ENCODE results near the gene JPH3. TPM values are rescaled to one million over a fixed set of nuclear protein-coding genes. Genes with fewer than 3 reads are reported as not detected.

JPH3 gene
- under 1 TPM in 5 of 10 donors, not detected in 5; 0.08 to 0.79 (median 0.10) TPM for total RNA-seq
- under 1 TPM in 1 of 2 donors, not detected in 1; 0.06 TPM for polyA plus RNA-seq
- long read RNA-seq, donor 1, result 0 reads
- long read RNA-seq, donor 2, result 0 reads
- long read RNA-seq, donor 3, result 0 reads

DNA sequence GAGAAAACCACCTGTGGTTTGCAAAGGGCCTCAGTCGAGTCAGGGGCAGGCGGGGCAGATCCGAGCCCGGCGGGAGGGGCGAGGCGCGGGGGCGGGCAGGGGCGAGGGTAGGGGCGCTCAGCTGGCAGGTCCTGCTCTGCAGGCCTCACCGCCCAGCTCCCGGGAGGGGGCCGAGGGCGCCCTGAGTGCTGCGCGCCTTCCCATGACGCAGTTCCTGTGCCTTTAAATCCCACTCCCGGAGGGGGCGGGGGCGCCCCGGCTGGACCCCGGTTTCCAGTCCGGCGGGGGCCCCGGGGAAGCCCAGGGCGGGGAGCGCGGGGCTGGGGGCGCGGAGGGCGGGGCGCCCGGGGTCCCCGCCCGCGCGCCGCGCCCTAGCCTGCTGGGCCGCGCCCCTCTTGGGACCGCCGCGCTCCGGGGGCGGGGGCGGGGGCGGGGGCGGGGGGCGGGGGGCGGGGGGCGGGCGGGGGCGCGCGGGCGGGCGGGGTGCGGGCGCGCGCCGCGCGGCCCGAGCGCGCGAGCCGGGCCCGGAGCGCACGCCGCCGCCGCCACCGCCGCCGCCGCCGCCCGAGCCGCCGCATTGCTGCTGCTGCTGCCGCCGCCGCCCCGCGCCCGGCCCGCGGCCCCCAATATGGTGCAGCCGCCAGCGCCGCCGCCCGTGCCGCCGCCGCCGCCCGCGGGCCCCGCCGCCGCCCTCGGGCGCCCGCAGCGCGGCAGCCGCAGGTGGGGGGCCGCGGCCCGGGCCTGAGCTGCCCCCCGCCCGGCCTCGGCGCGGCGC, at the start of gene JPH3:
TSS of gene JPH3 (plus strand) at position 508 of the 775 bp plus-strand sequence. CDS start 639 bp downstream, outside the sequence.
- Histone ChIP-seq H3K27ac (no peak within 1 kb of the TSS), H3K36me3 (no peaks in the 10 kb centered on the region), H3K4me3 (no peak within 1 kb of the TSS), H3K9me3 (peaks cover 0 to 5% (median 0%) of the 10 kb centered on the region in 11 donors), H3K27me3 (peaks cover 25 to 90% (median 86%) of the 10 kb centered on the region in 7 donors), H3K4me1 (peaks cover 0 to 12% (median 4%) of the 10 kb centered on the region in 9 donors)
- ATAC-seq, result no peak
- no peak for DNase-seq
- WGBS, 2 donors, result 1 to 2% methylated on average over 26 to 86 of the region's 122 CpGs
- intact Hi-C loops (cut with DNase I), result no loop called here
- TF ChIP-seq, protein P1, sequence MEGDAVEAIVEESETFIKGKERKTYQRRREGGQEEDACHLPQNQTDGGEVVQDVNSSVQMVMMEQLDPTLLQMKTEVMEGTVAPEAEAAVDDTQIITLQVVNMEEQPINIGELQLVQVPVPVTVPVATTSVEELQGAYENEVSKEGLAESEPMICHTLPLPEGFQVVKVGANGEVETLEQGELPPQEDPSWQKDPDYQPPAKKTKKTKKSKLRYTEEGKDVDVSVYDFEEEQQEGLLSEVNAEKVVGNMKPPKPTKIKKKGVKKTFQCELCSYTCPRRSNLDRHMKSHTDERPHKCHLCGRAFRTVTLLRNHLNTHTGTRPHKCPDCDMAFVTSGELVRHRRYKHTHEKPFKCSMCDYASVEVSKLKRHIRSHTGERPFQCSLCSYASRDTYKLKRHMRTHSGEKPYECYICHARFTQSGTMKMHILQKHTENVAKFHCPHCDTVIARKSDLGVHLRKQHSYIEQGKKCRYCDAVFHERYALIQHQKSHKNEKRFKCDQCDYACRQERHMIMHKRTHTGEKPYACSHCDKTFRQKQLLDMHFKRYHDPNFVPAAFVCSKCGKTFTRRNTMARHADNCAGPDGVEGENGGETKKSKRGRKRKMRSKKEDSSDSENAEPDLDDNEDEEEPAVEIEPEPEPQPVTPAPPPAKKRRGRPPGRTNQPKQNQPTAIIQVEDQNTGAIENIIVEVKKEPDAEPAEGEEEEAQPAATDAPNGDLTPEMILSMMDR (IDR thresholded peaks at IDR 0.05), result no peak

DNA sequence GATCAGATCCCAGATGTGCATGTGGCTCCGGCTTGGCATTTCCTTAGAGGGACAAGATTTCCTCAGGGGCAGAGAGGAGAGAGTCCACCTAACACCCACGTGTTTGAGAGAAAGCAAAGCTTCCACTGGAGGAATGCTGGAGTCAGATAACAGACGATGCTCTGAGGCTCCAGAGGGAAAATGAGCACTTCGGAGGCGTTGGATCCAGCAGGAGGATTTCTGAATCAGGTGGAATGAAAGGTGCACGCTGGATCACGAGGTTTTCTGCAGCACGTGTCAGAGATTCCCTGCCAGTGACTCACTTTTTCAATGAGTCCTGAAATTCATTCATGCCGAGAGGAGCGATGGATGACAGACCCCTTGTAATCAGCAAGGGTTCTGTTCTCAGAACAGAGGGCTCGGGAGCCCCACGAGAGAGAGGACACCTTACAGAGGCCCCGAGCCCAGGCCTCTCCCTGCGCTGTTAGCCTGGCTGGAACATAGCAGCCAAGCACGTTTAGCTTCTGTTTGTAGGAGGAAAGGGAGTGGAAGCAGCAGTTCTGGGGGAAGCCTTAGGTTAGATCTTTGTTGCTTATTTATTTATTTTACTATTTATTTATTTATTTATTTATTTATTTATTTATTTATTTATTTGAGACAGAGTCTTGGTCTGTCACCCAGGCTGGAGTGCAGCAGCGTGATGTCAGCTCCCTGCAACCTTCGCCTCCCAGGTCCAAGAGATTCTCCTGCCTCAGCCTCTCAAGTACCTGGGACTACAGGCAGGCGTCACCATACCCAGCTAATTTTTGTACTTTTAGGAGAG, 49.3 kb upstream of the JPH3 start:
- intact Hi-C loops (cut with DNase I), result loop anchor here in 2 of 10 donors (5.0 to 10.0 kb wide), 2 partner anchors 84 to 138 kb away; no protein-coding TSS in a partner anchor
- H3K4me3 ChIP-seq, result no peak overlapping the region
- TF ChIP-seq, protein P1 (IDR thresholded peaks at IDR 0.05), result no peak
- no peaks in the 10 kb centered on the region for H3K9me3 ChIP-seq
- H3K27ac ChIP-seq, result no peak overlapping the region
- no peaks in the 10 kb centered on the region for H3K36me3 ChIP-seq
- peaks cover 0 to 20% (median 7%) of the 10 kb centered on the region in 9 donors for H3K4me1 ChIP-seq
- peaks cover 0 to 27% (median 5%) of the 10 kb centered on the region in 7 donors for H3K27me3 ChIP-seq
- 56 to 62% methylated on average over 18 of the region's 18 CpGs for WGBS, 2 donors
- ATAC-seq (no peak), DNase-seq (no peak)

DNA sequence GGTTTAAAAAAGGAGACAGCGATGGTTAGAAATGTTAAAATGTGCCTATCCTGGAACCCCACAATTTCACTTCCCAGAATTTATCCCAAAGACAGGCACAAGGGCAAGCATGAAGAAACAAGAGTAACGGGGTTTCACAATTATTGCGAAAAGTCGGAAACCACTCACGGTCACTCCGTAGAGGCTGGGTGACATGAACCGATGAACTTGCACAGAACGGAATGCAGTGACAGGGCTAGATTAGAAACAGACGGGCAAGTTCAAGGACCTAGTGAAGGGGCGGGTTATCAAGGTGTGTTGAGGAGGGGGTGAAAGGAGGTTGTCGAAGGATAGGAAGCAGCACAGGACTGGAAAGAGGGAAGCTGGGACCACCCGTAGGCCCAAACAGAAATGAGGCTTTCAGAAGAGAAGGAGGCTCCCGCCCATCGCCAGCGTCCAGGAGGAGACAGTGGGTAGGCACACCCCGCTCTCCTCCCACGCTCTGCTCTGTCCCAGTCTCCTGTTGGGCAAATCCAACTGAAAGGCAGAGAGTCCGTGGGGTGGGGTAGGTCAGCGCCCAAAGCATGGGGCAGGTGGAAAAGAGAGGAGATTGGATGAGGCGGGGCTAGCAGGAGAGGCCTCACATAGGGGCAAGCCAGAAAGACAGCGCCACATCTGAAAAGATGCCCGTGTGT, 47.4 kb upstream of the JPH3 start:
- intact Hi-C loops (cut with DNase I), result loop anchor here in 2 of 10 donors (5.0 to 10.0 kb wide), 2 partner anchors 82 to 140 kb away; no protein-coding TSS in a partner anchor
- no peak for ATAC-seq
- DNase-seq, result no peak
- H3K36me3 ChIP-seq, result no peaks in the 10 kb centered on the region
- H3K27me3 ChIP-seq, result peaks cover 0 to 27% (median 5%) of the 10 kb centered on the region in 7 donors
- TF ChIP-seq, protein P1 (IDR thresholded peaks at IDR 0.05), result no peak
- H3K4me1 ChIP-seq, result peaks cover 0 to 23% (median 7%) of the 10 kb centered on the region in 9 donors
- H3K4me3 ChIP-seq, result no peak overlapping the region
- H3K9me3 ChIP-seq, result no peaks in the 10 kb centered on the region
- H3K27ac ChIP-seq, result peak overlapping the region in 1 of 10 donors; percentile 45
- WGBS, 2 donors, result 61 to 73% methylated on average over 22 of the region's 22 CpGs

Data from heart right ventricle (tissue), 16 donors.